ENCODE data around the gene GLI3.

DNA sequence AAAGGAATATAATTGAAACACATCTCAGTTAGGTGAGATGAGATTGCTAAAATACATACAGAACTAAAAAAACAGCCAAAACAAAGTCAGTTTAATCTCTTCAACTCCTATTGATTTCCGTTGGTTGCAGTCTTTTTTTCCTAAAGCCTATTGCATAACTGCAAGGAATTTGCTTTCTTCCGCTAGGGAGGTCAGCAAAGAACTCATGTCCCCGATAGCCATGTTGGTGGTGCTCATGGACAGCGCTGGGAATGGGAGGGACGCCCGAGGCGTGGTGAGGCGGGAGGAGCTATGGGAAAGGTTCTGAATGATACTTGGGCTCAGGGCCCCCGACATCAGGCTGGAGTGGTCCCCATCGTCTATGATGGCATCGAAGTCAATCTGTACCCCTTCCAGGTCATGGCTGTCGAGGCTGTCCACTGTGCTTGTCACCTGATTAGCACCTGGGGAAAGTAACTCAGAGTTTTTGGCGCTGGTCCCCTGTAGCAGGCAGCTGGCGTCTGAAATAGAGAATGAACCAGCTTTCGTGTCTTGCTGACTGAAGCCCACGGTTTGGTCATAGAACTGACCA lies 272.7 kb downstream of the GLI3 start:
- no peak for TF ChIP-seq ZNF274 (IDR thresholded peaks at IDR 0.05; ENCODE audit: low read depth, low read length)
- TF ChIP-seq SUZ12 (IDR thresholded peaks at IDR 0.05; ENCODE audit: extremely low read depth, insufficient read depth, insufficient read length), result no peak
- no peak for TF ChIP-seq YY1 (IDR thresholded peaks at IDR 0.05; ENCODE audit: insufficient read depth, insufficient read length)
